ENCODE results near the gene SPOUT1.

DNA sequence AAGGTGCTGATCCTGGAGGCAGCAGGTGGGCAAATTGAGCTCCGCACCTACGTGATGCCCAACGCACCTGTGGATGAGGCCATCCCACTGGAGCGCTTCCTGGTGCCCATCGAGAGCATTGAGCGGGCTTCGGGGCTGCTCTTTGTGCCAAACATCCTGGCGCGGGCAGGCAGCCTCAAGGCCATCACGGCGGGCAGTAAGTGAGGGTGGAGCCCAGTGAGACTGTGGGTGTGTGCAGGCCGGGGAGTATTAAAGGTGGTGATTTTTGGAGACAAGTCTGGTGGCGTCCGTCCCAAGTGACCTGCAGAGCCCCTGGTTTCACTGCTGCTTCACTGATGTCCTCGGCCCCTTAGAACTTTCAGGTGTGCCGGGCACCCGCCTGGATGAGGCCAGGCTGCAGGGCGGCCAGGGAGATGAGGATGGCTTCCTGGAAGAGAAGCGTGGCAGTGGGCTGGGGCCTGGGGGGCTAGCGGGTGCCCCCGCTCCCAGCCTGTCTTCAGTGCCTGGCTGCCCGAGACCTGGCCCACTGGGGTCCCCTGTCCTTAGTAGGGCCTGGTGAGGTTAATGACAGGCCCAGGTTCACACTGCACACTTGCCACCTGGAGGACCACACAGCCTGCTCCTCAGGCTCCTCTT lies 7.1 kb downstream of the SPOUT1 start:
- no peak for TF ChIP-seq EZH2 (IDR thresholded peaks at IDR 0.05; ENCODE audit: insufficient read depth, poor library complexity, severe bottlenecking)
- TF ChIP-seq EZH2phosphoT487 (IDR thresholded peaks at IDR 0.05; ENCODE audit: insufficient read depth, low read depth): no peak

Data from GM23248 (cell line).